Keratinocyte (primary cell): ENCODE results near the gene FOXA1. TPM values are rescaled to one million over a fixed set of nuclear protein-coding genes. Genes with fewer than 3 reads are reported as not detected.

Experiments
- DNase-seq: peaks from one replicate; pipeline ENCODE4 v3.0.0-alpha.2; 2011; ENCODE audit warnings: low read depth, missing footprints, low spot score
- FAIRE-seq: peaks from 2 replicates; lab custom pipeline; 2011; peaks lifted over from hg19 to GRCh38; lab: Jason Lieb, UNC
- H2AFZ ChIP-seq: 2 replicates; pipeline ENCODE4 v1.6.0; 2012; ENCODE audit warnings: low read length, control low read depth, inconsistent platforms; ENCODE audit not compliant: control insufficient read depth
- H3K27ac ChIP-seq: 2 replicates; pipeline ENCODE4 v1.5.1; 2011; ENCODE audit warnings: low read length; ENCODE audit not compliant: control insufficient read depth, insufficient read depth
- H3K27me3 ChIP-seq: 3 replicates; pipeline ENCODE4 v1.6.0; 2011; ENCODE audit warnings: low read length; ENCODE audit not compliant: control insufficient read depth, insufficient read depth; ENCODE audit errors: extremely low read depth
- H3K36me3 ChIP-seq, 2 experiments: 2 replicates in 1 of 2; 3 replicates in 1 of 2; pipeline ENCODE4 v1.5.1; 2011; ENCODE audit warnings: low read length in 2 of 2, mild to moderate bottlenecking in 1 of 2; ENCODE audit not compliant: control insufficient read depth in 2 of 2, insufficient read depth in 2 of 2; ENCODE audit errors: extremely low read depth in 1 of 2
- H3K4me1 ChIP-seq: 3 replicates; pipeline ENCODE4 v1.5.1; 2011; ENCODE audit warnings: low read length; ENCODE audit not compliant: control insufficient read depth, insufficient read depth; ENCODE audit errors: extremely low read depth
- H3K4me2 ChIP-seq: 3 replicates; pipeline ENCODE4 v1.6.0; 2011; ENCODE audit warnings: low read depth, low read length; ENCODE audit not compliant: control insufficient read depth, insufficient read depth; ENCODE audit errors: extremely low read depth
- H3K4me3 ChIP-seq, 3 experiments: fragments of 200-600 bp in 1 of 3; sonication (generic) in 1 of 3; 2 replicates in 2 of 3; 3 replicates in 1 of 3; pipeline ENCODE4 v1.5.1; 2011 to 2016; ENCODE audit warnings: low read length in 3 of 3, mild to moderate bottlenecking in 3 of 3, control low read depth in 2 of 3, inconsistent platforms in 1 of 3, low read depth in 1 of 3, mixed read lengths in 1 of 3, mixed run types in 1 of 3, moderate library complexity in 1 of 3; ENCODE audit not compliant: control insufficient read depth in 2 of 3, insufficient read depth in 2 of 3; ENCODE audit errors: extremely low read depth in 1 of 3
- H3K79me2 ChIP-seq: 2 replicates; pipeline ENCODE4 v1.6.0; 2012; ENCODE audit warnings: low read length; ENCODE audit not compliant: control insufficient read depth, insufficient read depth
- H3K9ac ChIP-seq: 3 replicates; pipeline ENCODE4 v1.6.0; 2011; ENCODE audit warnings: low read length; ENCODE audit not compliant: control insufficient read depth, insufficient read depth; ENCODE audit errors: extremely low read depth
- H3K9me1 ChIP-seq: 3 replicates; pipeline ENCODE4 v1.6.0; 2011; ENCODE audit warnings: low read length; ENCODE audit not compliant: control insufficient read depth, insufficient read depth; ENCODE audit errors: extremely low read depth
- H3K9me3 ChIP-seq: 2 replicates; pipeline ENCODE4 v1.5.1; 2012; ENCODE audit warnings: low read depth, low read length; ENCODE audit not compliant: control insufficient read depth
- H4K20me1 ChIP-seq: 3 replicates; pipeline ENCODE4 v1.6.0; 2011; ENCODE audit warnings: low read length; ENCODE audit not compliant: control insufficient read depth, insufficient read depth; ENCODE audit errors: extremely low read depth
- EZH2 ChIP-seq: IDR thresholded peaks from one replicate; pipeline ENCODE4 v1.6.1; 2012; ENCODE audit warnings: inconsistent platforms, mild to moderate bottlenecking, low read length, moderate library complexity
- dilution Hi-C: fragments of 300-500 bp; cut with MboI; formaldehyde crosslinking; loops from one replicate; pipeline ENCODE4 v1.7.0; 2020; ENCODE audit warnings: low sequenced_read_pairs; ENCODE audit not compliant: extremely low pct_ligation_motif_present
- polyA plus RNA-seq, 5 experiments: library from polyadenylated mRNA; depleted of rRNA in 3 of 5; stranded (reverse) in 3 of 5; stranded (forward) in 1 of 5; unstranded in 1 of 5; fragments of >200 nt; gene quantifications; 1 replicate in 1 of 5; 2 replicates in 3 of 5; 3 replicates in 1 of 5; pipeline versions ENCODE4 v1.2.1 to v1.2.3, GENCODE V29; 2011 to 2012; ENCODE audit warnings: missing spikeins in 2 of 5, low read depth in 1 of 5, low replicate concordance in 1 of 5
- TF ChIP-seq, protein P1 (sequence below), 3 experiments: IDR thresholded peaks in 1 of 3; conservative IDR thresholded peaks in 1 of 3; optimal IDR thresholded peaks in 1 of 3; 2 replicates in 2 of 3; 3 replicates in 1 of 3; pipeline versions ENCODE3 to v1.5.1; 2011; ENCODE audit warnings: low read length in 3 of 3, mild to moderate bottlenecking in 3 of 3, moderate library complexity in 2 of 3, control low read depth in 1 of 3, inconsistent platforms in 1 of 3; ENCODE audit not compliant: insufficient read depth in 2 of 3; ENCODE audit errors: extremely low read depth in 1 of 3

FOXA1 gene
- polyA plus RNA-seq, 1 donor (not counting 4 experiments of a cell fraction or from before 2014, with no cell fraction given), result 0.85 TPM

DNA sequence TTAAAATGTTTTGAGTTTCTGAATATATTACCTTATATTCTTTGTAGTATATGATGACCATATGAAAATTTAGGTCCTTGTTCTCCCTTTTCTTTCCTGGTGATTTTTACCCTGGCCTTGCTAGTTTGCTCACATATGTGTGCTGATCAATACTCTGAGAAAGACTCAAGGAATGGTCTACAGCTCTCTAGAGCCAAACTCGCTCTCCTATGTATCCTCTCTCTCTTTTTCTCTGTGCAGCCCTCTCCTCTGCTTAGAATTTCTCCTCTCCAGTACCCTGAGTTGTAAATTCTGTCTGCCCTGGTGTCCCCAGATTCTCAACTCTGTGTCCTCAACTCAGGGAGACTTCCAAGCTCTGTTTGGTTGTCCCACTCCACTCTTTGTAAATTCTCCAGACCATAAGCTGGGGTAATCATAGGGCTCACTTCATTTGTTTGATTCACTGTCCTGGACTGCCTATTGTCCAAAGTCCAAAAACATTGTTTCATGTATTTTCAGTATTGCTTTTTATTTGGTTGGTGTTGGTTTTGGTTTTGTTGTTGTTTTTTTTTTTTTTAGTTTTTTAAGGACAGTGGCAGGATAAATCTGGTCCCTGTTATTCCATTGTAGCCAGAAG is 41.0 kb downstream of the FOXA1 start:
- Histone ChIP-seq H2AFZ (no peak overlapping the region), H3K4me3 (no peak overlapping the region)
- no peak for FAIRE-seq

DNA sequence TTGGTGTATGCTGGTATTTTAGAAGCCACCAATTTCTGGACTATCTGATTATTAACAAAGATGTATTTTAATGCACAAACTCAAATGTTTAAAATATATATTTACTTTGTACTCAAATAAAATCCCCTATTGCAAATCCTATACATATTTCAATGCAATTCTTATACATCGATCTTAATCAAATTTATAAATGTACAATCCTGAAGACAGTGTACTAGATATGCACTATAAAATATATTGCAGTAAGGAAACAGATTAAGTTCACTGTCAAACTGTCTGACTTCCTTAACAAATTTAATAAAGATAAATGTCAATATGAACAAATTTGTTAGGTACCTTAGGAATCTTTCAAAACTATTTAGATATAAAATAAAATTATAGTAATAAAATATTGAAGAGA is 43.9 kb downstream of the FOXA1 start:
- Histone ChIP-seq H3K9me3 (no peaks in the 10 kb centered on the region), H3K36me3 (no peaks in the 10 kb centered on the region), H4K20me1 (no peaks in the 10 kb centered on the region), H3K27ac (no peak overlapping the region), H3K4me1 (no peaks in the 10 kb centered on the region), H3K79me2 (no peaks in the 10 kb centered on the region), H2AFZ (no peak overlapping the region), H3K9me1 (no peaks in the 10 kb centered on the region), H3K9ac (no peak overlapping the region), H3K27me3 (no peaks in the 10 kb centered on the region), H3K4me2 (no peak overlapping the region), H3K4me3 (no peak overlapping the region)
- no peak for TF ChIP-seq EZH2
- TF ChIP-seq, protein P1, sequence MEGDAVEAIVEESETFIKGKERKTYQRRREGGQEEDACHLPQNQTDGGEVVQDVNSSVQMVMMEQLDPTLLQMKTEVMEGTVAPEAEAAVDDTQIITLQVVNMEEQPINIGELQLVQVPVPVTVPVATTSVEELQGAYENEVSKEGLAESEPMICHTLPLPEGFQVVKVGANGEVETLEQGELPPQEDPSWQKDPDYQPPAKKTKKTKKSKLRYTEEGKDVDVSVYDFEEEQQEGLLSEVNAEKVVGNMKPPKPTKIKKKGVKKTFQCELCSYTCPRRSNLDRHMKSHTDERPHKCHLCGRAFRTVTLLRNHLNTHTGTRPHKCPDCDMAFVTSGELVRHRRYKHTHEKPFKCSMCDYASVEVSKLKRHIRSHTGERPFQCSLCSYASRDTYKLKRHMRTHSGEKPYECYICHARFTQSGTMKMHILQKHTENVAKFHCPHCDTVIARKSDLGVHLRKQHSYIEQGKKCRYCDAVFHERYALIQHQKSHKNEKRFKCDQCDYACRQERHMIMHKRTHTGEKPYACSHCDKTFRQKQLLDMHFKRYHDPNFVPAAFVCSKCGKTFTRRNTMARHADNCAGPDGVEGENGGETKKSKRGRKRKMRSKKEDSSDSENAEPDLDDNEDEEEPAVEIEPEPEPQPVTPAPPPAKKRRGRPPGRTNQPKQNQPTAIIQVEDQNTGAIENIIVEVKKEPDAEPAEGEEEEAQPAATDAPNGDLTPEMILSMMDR (optimal IDR thresholded peaks at IDR 0.05 in 1 of 3, IDR thresholded peaks at IDR 0.05 in 1 of 3, conservative IDR thresholded peaks at IDR 0.05 in 1 of 3; ENCODE audit: extremely low read depth in 1 of 3, insufficient read depth in 2 of 3, low read length in 3 of 3), result no peak
- no peak for DNase-seq
- dilution Hi-C loops, result no loop called here
- no peak for FAIRE-seq

More for the DNA sequence above, 41.0 kb downstream of the FOXA1 start:
- dilution Hi-C loops, result no loop called here
- Histone ChIP-seq H3K27ac (no peak overlapping the region), H3K79me2 (no peaks in the 10 kb centered on the region), H3K4me2 (no peak overlapping the region), H3K9ac (no peak overlapping the region), H3K27me3 (no peaks in the 10 kb centered on the region), H3K9me3 (no peaks in the 10 kb centered on the region), H3K4me1 (no peaks in the 10 kb centered on the region), H4K20me1 (no peaks in the 10 kb centered on the region), H3K36me3 (no peaks in the 10 kb centered on the region), H3K9me1 (no peaks in the 10 kb centered on the region)
- TF ChIP-seq EZH2, result no peak
- TF ChIP-seq, protein P1 (optimal IDR thresholded peaks at IDR 0.05 in 1 of 3, IDR thresholded peaks at IDR 0.05 in 1 of 3, conservative IDR thresholded peaks at IDR 0.05 in 1 of 3; ENCODE audit: extremely low read depth in 1 of 3, insufficient read depth in 2 of 3, low read length in 3 of 3), result no peak
- no peak for DNase-seq
